Stimulated activated CD4-positive, alpha-beta T cell treated with anti-CD3 and anti-CD28 coated beads, Interleukin-12 subunit alpha, Interleukin-12 subunit beta, amount 100 ng/mL, for 48 hours (primary cell): ENCODE results near the gene MGAT3.
A peak's percentile ranks its signal among the peaks of the same experiment; 100 is the strongest.
"Not testable (repeated sequence)": the region's sequence is repeated elsewhere in the genome, so short reads cannot be mapped to it uniquely, and the experiment has no call there.

Source experiments
- DNase-seq, 3 donors: peaks; one replicate each; pipeline ENCODE4 v3.0.0-alpha.2; 2020; ENCODE audit warnings: low read depth in 2 of 3, low spot score in 1 of 3

The MGAT3 gene

GRCh38 chr22:39489094-39490068, 32.6 kb downstream of the MGAT3 start:
- DNase-seq, result no peak

- DNase-seq, result peak; percentile 67 to 75 (median 72)
Observed at GRCh38 chr22:39490135-39490798, 33.5 kb downstream of the MGAT3 start.

GRCh38 chr22:39490966-39491680, 34.3 kb downstream of the MGAT3 start:
- DNase-seq, result no peak

GRCh38 chr22:39491696-39492095, 34.9 kb downstream of the MGAT3 start:
- no peak for DNase-seq

GRCh38 chr22:39492186-39492585, 35.4 kb downstream of the MGAT3 start:
- DNase-seq, result no peak

GRCh38 chr22:39493759-39494158, 36.9 kb downstream of the MGAT3 start:
- DNase-seq, result no peak

- no peak for DNase-seq
Observed at GRCh38 chr22:39494471-39495120, 37.8 kb downstream of the MGAT3 start.

- peak; percentile 35 to 65 (median 46) for DNase-seq
Observed at GRCh38 chr22:39496131-39496838, 39.5 kb downstream of the MGAT3 start.

- DNase-seq, result no peak
Observed at GRCh38 chr22:39497429-39497828, 40.6 kb downstream of the MGAT3 start.

- no peak for DNase-seq
Observed at GRCh38 chr22:39498368-39498767, 41.6 kb downstream of the MGAT3 start.

- DNase-seq, result no peak
Observed at GRCh38 chr22:39498802-39499201, 42.0 kb downstream of the MGAT3 start.

- DNase-seq, result no peak
Observed at GRCh38 chr22:39500101-39500500, 43.3 kb downstream of the MGAT3 start.

GRCh38 chr22:39501644-39502108, 44.9 kb downstream of the MGAT3 start:
- DNase-seq, result no peak

- DNase-seq, result peak; percentile 90 to 94 (median 92)
Observed at GRCh38 chr22:39502109-39502788, 45.4 kb downstream of the MGAT3 start, which contains the start of gene MIEF1. Gene MIEF1, plus strand, starts transcription at chr22:39502290. Its CDS starts 9,005 bp downstream, at chr22:39511295.

GRCh38 chr22:39502789-39503409, 46.1 kb downstream of the MGAT3 start:
- DNase-seq, result no peak

GRCh38 chr22:39503630-39504029, 46.8 kb downstream of the MGAT3 start:
- DNase-seq, result no peak

GRCh38 chr22:39504071-39504470, 47.3 kb downstream of the MGAT3 start:
- no peak for DNase-seq

- not testable (repeated sequence) for DNase-seq
Observed at GRCh38 chr22:39507021-39507420, 50.2 kb downstream of the MGAT3 start.

GRCh38 chr22:39508393-39508792, 51.6 kb downstream of the MGAT3 start:
- no peak for DNase-seq
